ENCODE results near the gene LRFN4.

Gene LRFN4

GRCh38 chr11:66856496-66857233 lies at the start of gene LRFN4:
LRFN4 (plus strand) TSS chr11:66857064; CDS start chr11:66857745, 681 bp downstream.
- TF ChIP-seq, protein P1, sequence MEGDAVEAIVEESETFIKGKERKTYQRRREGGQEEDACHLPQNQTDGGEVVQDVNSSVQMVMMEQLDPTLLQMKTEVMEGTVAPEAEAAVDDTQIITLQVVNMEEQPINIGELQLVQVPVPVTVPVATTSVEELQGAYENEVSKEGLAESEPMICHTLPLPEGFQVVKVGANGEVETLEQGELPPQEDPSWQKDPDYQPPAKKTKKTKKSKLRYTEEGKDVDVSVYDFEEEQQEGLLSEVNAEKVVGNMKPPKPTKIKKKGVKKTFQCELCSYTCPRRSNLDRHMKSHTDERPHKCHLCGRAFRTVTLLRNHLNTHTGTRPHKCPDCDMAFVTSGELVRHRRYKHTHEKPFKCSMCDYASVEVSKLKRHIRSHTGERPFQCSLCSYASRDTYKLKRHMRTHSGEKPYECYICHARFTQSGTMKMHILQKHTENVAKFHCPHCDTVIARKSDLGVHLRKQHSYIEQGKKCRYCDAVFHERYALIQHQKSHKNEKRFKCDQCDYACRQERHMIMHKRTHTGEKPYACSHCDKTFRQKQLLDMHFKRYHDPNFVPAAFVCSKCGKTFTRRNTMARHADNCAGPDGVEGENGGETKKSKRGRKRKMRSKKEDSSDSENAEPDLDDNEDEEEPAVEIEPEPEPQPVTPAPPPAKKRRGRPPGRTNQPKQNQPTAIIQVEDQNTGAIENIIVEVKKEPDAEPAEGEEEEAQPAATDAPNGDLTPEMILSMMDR (IDR thresholded peaks at IDR 0.05; ENCODE audit: control insufficient read depth, insufficient read depth, low read depth, low read length, missing control alignments): no peak
- no peak for DNase-seq (ENCODE audit: low read depth)
- peak within 1 kb of the TSS; percentile 58 for H3K4me3 ChIP-seq (ENCODE audit: control insufficient read depth, low read depth, low read length)

- TF ChIP-seq, protein P1 (IDR thresholded peaks at IDR 0.05; ENCODE audit: control insufficient read depth, insufficient read depth, low read depth, low read length, missing control alignments): no peak
- DNase-seq (ENCODE audit: low read depth): no peak
- H3K4me3 ChIP-seq (ENCODE audit: control insufficient read depth, low read depth, low read length): no peak overlapping the region
Observed at GRCh38 chr11:66809592-66809991, 47.3 kb upstream of the LRFN4 start.

DNA sequence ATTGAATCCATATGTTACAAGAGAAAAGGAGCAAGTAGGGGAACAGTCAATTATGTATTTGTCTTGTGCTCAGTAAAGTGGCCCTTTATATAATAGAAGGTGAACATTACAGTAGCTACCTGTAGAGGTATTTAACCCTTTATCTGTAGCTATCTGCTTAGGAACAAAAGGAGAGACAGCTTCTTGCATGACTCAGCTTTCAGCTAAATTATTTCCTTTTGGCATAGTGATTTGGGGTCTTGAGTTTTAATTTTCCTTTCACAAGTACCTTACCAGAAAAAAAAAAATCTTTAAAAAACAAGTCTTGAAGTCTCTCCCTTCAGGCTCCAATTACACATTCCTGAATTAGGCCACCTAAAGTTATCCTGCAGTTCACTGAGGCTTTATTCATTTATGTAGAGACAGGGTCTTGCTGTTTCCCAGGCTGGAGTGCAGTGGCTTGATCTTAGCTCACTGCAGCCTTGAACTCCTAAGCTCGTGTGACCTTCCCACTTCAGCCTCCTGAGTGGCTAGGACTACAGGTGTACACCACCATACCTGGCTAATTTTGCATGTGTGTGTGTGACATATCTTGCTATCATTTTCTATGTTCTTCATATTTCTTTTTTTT lies 46.2 kb upstream of the LRFN4 start:
- TF ChIP-seq, protein P1 (IDR thresholded peaks at IDR 0.05; ENCODE audit: control insufficient read depth, insufficient read depth, low read depth, low read length, missing control alignments): no peak
- no peak for DNase-seq (ENCODE audit: low read depth)

GRCh38 chr11:66814678-66815077 lies 42.2 kb upstream of the LRFN4 start:
- TF ChIP-seq, protein P1 (IDR thresholded peaks at IDR 0.05; ENCODE audit: control insufficient read depth, insufficient read depth, low read depth, low read length, missing control alignments): no peak
- no peak overlapping the region for H3K4me3 ChIP-seq (ENCODE audit: control insufficient read depth, low read depth, low read length)
- no peak for DNase-seq (ENCODE audit: low read depth)

More for the DNA sequence above, 46.2 kb upstream of the LRFN4 start:
- no peak overlapping the region for H3K4me3 ChIP-seq (ENCODE audit: control insufficient read depth, low read depth, low read length)

DNA sequence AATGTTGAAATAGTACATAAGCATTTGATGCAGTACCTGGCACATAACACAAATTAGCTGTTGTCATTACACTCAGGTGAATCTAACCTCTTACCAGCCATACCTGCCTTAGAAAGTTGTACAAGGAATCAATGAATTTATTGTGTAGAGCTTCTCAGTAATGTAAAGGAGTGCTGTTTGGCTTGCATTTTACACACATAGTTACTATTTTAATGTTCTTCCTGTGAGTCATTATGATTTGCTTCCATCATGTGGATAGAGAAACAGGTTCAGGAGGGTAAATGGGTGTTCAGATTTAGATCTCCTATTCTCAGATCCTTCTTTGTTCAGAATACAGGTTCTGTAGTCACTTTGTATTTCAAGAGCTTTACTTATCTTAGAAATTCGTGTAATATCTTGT lies 41.2 kb upstream of the LRFN4 start:
- no peak overlapping the region for H3K4me3 ChIP-seq (ENCODE audit: control insufficient read depth, low read depth, low read length)
- DNase-seq (ENCODE audit: low read depth): no peak
- TF ChIP-seq, protein P1 (IDR thresholded peaks at IDR 0.05; ENCODE audit: control insufficient read depth, insufficient read depth, low read depth, low read length, missing control alignments): no peak

GRCh38 chr11:66818231-66818955 lies 38.5 kb upstream of the LRFN4 start:
- no peak for DNase-seq (ENCODE audit: low read depth)
- no peak overlapping the region for H3K4me3 ChIP-seq (ENCODE audit: control insufficient read depth, low read depth, low read length)
- TF ChIP-seq, protein P1 (IDR thresholded peaks at IDR 0.05; ENCODE audit: control insufficient read depth, insufficient read depth, low read depth, low read length, missing control alignments): no peak
